Measurements from ENCODE around the gene PLRG1. TPM values are rescaled to one million over a fixed set of nuclear protein-coding genes. Genes with fewer than 3 reads are reported as not detected.
A peak's percentile ranks its signal among the peaks of the same experiment; 100 is the strongest.

PLRG1 gene
- total and polyA plus RNA-seq, 4 donors: 27.2 to 51.5 (median 29.9) TPM

- no peak for DNase-seq (ENCODE audit: low spot score)
- H3K4me1 ChIP-seq (ENCODE audit: control insufficient read depth in 4 of 4, insufficient read depth in 4 of 4, low read length in 3 of 4): peaks cover 9 to 22% (median 17%) of the 10 kb centered on the region in 4 donors
- no peaks in the 10 kb centered on the region for H3K36me3 ChIP-seq (ENCODE audit: control insufficient read depth in 4 of 4, insufficient read depth in 3 of 4, low read depth in 1 of 4, low read length in 3 of 4)
- peaks cover 0 to 6% (median under 1%) of the 10 kb centered on the region in 4 donors for H3K9me3 ChIP-seq (ENCODE audit: control insufficient read depth in 4 of 4, low read length in 3 of 4)
- no peak overlapping the region for H3K27ac ChIP-seq (ENCODE audit: low read depth in 1 of 2, low read length in 2 of 2)
- TF ChIP-seq RXRA (IDR thresholded peaks at IDR 0.05) (no peak), HNF4G (IDR thresholded peaks at IDR 0.05) (no peak), JUND (IDR thresholded peaks at IDR 0.05) (no peak), NR2F2 (IDR thresholded peaks at IDR 0.05) (peak; percentile 48), GABPA (IDR thresholded peaks at IDR 0.05 in 1 of 2, conservative IDR thresholded peaks at IDR 0.05 in 1 of 2) (no peak), ATF3 (IDR thresholded peaks at IDR 0.05) (no peak)
- TF ChIP-seq, protein P1, sequence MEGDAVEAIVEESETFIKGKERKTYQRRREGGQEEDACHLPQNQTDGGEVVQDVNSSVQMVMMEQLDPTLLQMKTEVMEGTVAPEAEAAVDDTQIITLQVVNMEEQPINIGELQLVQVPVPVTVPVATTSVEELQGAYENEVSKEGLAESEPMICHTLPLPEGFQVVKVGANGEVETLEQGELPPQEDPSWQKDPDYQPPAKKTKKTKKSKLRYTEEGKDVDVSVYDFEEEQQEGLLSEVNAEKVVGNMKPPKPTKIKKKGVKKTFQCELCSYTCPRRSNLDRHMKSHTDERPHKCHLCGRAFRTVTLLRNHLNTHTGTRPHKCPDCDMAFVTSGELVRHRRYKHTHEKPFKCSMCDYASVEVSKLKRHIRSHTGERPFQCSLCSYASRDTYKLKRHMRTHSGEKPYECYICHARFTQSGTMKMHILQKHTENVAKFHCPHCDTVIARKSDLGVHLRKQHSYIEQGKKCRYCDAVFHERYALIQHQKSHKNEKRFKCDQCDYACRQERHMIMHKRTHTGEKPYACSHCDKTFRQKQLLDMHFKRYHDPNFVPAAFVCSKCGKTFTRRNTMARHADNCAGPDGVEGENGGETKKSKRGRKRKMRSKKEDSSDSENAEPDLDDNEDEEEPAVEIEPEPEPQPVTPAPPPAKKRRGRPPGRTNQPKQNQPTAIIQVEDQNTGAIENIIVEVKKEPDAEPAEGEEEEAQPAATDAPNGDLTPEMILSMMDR (IDR thresholded peaks at IDR 0.05; ENCODE audit: low read depth, low read length, missing input control): no peak
- TF ChIP-seq, protein P2, sequence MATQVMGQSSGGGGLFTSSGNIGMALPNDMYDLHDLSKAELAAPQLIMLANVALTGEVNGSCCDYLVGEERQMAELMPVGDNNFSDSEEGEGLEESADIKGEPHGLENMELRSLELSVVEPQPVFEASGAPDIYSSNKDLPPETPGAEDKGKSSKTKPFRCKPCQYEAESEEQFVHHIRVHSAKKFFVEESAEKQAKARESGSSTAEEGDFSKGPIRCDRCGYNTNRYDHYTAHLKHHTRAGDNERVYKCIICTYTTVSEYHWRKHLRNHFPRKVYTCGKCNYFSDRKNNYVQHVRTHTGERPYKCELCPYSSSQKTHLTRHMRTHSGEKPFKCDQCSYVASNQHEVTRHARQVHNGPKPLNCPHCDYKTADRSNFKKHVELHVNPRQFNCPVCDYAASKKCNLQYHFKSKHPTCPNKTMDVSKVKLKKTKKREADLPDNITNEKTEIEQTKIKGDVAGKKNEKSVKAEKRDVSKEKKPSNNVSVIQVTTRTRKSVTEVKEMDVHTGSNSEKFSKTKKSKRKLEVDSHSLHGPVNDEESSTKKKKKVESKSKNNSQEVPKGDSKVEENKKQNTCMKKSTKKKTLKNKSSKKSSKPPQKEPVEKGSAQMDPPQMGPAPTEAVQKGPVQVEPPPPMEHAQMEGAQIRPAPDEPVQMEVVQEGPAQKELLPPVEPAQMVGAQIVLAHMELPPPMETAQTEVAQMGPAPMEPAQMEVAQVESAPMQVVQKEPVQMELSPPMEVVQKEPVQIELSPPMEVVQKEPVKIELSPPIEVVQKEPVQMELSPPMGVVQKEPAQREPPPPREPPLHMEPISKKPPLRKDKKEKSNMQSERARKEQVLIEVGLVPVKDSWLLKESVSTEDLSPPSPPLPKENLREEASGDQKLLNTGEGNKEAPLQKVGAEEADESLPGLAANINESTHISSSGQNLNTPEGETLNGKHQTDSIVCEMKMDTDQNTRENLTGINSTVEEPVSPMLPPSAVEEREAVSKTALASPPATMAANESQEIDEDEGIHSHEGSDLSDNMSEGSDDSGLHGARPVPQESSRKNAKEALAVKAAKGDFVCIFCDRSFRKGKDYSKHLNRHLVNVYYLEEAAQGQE (IDR thresholded peaks at IDR 0.05): no peak
- H3K9ac ChIP-seq (ENCODE audit: low read depth in 1 of 2, low read length in 2 of 2): no peak overlapping the region
- H3K4me3 ChIP-seq (ENCODE audit: low read depth in 1 of 3, low read length in 3 of 3): peak overlapping the region in 1 of 3 donors; percentile 20
- WGBS: 13% methylated on average over 16 of the region's 16 CpGs
- H3K27me3 ChIP-seq (ENCODE audit: control insufficient read depth in 4 of 4, insufficient read depth in 4 of 4, low read length in 3 of 4): peaks cover 4 to 11% (median 9%) of the 10 kb centered on the region in 4 donors
Measured at GRCh38 chr4:154492288-154492687, 57.9 kb downstream of the PLRG1 start.

- H3K36me3 ChIP-seq (ENCODE audit: control insufficient read depth in 4 of 4, insufficient read depth in 3 of 4, low read depth in 1 of 4, low read length in 3 of 4): no peaks in the 10 kb centered on the region
- WGBS: 2% methylated on average over 53 of the region's 53 CpGs
- peak within 1 kb of the TSS in 2 of 3 donors; percentile 9 to 20 for H3K4me3 ChIP-seq (ENCODE audit: low read depth in 1 of 3, low read length in 3 of 3)
- H3K27me3 ChIP-seq (ENCODE audit: control insufficient read depth in 4 of 4, insufficient read depth in 4 of 4, low read length in 3 of 4): peaks cover 4 to 12% (median 10%) of the 10 kb centered on the region in 4 donors
- H3K27ac ChIP-seq (ENCODE audit: low read depth in 1 of 2, low read length in 2 of 2): no peak within 1 kb of the TSS
- peaks cover 0 to 6% (median under 1%) of the 10 kb centered on the region in 4 donors for H3K9me3 ChIP-seq (ENCODE audit: control insufficient read depth in 4 of 4, low read length in 3 of 4)
- H3K9ac ChIP-seq (ENCODE audit: low read depth in 1 of 2, low read length in 2 of 2): no peak within 1 kb of the TSS
- TF ChIP-seq NR2F2 (IDR thresholded peaks at IDR 0.05): no peak
- peak; percentile 58 to 62 for TF ChIP-seq HNF4A (conservative IDR thresholded peaks at IDR 0.05)
- DNase-seq (ENCODE audit: low spot score): peak; percentile 45
- peaks cover 9 to 22% (median 17%) of the 10 kb centered on the region in 4 donors for H3K4me1 ChIP-seq (ENCODE audit: control insufficient read depth in 4 of 4, insufficient read depth in 4 of 4, low read length in 3 of 4)
Measured at GRCh38 chr4:154491341-154492271, 58.6 kb downstream of the PLRG1 start, which contains the start of gene DCHS2. DCHS2 (minus strand) TSS chr4:154491799; CDS start chr4:154491355, 444 bp downstream.

Measured in liver (tissue), 9 donors.